MM.1S (cell line): ENCODE data around the gene NIN.
A peak's percentile ranks its signal among the peaks of the same experiment; 100 is the strongest.

Experiments used
- EZH2 ChIP-seq: fragments of 300-600 bp; sonication (generic); optimal IDR thresholded peaks from 2 replicates; pipeline ENCODE3; 2017; ENCODE audit warnings: low read depth, mild to moderate bottlenecking, antibody characterized with exemption, low read length, mixed read lengths
- EZH2phosphoT487 ChIP-seq: fragments of 300-600 bp; sonication (generic); IDR thresholded peaks from 2 replicates; pipeline ENCODE4 v1.6.1; 2018; ENCODE audit warnings: antibody characterized with exemption, low read length
- TF ChIP-seq, protein P1 (sequence below): fragments of 300-600 bp; sonication (generic); IDR thresholded peaks from 2 replicates; pipeline ENCODE4 v1.5.1; 2016; ENCODE audit warnings: antibody characterized with exemption, low read length, mixed read lengths

DNA sequence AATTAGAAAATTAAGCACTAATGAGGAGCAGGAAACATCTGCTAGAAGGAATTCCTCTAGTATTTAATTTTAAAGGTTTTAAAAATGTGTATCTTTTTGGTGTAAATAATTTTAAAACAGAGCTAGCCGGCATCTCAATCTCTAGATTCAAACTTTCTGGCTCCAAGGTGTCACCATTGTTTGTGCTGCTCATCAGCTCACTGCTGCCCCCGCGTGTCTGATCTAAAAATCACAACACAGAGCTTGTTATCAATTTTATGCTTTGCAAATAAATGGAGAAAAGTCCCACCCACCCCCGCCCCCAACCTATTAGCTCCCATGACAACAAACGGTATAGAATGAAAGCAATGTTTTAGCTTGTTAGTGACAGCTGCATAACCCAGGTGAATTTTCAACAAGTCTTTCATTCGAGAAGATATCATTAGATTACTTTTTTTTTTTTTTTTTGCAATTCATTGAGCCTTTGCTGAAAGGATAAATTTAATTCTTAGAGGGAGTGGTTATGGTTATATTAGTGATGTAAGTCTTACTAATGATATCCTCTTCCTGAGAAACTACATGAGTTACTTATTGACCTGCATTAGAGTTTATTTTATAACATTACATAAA lies 29.6 kb upstream of the NIN start:
- TF ChIP-seq EZH2 (no peak), EZH2phosphoT487 (no peak)
- TF ChIP-seq, protein P1, sequence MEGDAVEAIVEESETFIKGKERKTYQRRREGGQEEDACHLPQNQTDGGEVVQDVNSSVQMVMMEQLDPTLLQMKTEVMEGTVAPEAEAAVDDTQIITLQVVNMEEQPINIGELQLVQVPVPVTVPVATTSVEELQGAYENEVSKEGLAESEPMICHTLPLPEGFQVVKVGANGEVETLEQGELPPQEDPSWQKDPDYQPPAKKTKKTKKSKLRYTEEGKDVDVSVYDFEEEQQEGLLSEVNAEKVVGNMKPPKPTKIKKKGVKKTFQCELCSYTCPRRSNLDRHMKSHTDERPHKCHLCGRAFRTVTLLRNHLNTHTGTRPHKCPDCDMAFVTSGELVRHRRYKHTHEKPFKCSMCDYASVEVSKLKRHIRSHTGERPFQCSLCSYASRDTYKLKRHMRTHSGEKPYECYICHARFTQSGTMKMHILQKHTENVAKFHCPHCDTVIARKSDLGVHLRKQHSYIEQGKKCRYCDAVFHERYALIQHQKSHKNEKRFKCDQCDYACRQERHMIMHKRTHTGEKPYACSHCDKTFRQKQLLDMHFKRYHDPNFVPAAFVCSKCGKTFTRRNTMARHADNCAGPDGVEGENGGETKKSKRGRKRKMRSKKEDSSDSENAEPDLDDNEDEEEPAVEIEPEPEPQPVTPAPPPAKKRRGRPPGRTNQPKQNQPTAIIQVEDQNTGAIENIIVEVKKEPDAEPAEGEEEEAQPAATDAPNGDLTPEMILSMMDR = peak; percentile 38
